Measurements from ENCODE around the gene KIF1A.

DNA sequence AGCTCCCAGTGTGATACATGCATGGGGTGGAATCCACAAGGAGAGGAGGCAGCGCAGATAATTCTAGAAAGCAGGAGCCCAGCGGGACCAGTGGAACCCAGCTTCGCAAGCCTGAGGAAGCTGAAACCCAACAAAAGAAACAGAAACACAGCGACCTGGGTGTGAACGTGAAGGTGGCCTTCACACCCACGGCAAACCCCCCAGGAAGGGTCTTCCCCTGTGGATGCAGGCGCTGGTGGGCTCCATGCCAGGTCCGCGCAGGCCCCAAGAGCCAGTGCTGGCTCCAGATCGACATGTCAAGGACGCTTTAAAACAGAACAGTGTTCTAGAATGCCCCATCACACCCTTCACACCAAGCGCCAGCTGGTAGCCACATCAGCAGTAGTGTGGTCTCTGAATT is 22.1 kb downstream of the KIF1A start:
- TF ChIP-seq POLR2A (IDR thresholded peaks at IDR 0.05; ENCODE audit: low read depth), result no peak
- TF ChIP-seq, protein P1, sequence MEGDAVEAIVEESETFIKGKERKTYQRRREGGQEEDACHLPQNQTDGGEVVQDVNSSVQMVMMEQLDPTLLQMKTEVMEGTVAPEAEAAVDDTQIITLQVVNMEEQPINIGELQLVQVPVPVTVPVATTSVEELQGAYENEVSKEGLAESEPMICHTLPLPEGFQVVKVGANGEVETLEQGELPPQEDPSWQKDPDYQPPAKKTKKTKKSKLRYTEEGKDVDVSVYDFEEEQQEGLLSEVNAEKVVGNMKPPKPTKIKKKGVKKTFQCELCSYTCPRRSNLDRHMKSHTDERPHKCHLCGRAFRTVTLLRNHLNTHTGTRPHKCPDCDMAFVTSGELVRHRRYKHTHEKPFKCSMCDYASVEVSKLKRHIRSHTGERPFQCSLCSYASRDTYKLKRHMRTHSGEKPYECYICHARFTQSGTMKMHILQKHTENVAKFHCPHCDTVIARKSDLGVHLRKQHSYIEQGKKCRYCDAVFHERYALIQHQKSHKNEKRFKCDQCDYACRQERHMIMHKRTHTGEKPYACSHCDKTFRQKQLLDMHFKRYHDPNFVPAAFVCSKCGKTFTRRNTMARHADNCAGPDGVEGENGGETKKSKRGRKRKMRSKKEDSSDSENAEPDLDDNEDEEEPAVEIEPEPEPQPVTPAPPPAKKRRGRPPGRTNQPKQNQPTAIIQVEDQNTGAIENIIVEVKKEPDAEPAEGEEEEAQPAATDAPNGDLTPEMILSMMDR (IDR thresholded peaks at IDR 0.05), result no peak
